HFF-Myc (cell line): ENCODE data around the gene NUP210.

Source experiments
- DNase-seq: peaks from one replicate; pipeline ENCODE4 v3.0.0-alpha.2; 2011; ENCODE audit warnings: low read depth; ENCODE audit errors: extremely low read depth
- H3K4me3 ChIP-seq: replicated peaks from 2 replicates; pipeline ENCODE4 v1.5.1; 2011; ENCODE audit warnings: low read depth, mild to moderate bottlenecking, control low read depth, low read length
- CTCF ChIP-seq: IDR thresholded peaks from 2 replicates; pipeline ENCODE4 v1.5.1; 2012; ENCODE audit warnings: mild to moderate bottlenecking, low read depth, low read length, control low read depth; ENCODE audit errors: missing control alignments

NUP210 gene

GRCh38 chr3:13427662-13428603 lies 7.8 kb upstream of the NUP210 start:
- TF ChIP-seq CTCF: no peak
- no peak overlapping the region for H3K4me3 ChIP-seq
- no peak for DNase-seq

DNA sequence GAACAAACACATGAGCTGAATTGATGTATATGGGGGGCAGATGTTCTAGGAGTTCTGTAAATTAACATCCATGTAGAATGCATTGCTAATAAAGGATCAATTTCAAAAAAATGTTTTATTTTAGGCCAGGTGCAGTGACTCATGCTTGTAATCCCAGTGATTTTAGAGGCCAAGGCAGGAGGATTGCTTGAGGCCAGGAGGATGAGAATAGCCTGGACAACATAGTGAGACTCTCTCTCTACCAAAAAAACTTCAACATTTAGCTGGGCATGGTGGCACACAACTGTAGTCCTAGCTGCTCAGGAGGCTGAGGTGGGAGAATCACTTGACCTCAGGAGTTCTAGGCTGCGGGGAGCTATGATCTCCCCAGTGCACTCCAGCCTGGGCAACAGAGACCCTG lies 6.5 kb upstream of the NUP210 start:
- no peak for DNase-seq
- no peak for TF ChIP-seq CTCF
- no peak overlapping the region for H3K4me3 ChIP-seq

DNA sequence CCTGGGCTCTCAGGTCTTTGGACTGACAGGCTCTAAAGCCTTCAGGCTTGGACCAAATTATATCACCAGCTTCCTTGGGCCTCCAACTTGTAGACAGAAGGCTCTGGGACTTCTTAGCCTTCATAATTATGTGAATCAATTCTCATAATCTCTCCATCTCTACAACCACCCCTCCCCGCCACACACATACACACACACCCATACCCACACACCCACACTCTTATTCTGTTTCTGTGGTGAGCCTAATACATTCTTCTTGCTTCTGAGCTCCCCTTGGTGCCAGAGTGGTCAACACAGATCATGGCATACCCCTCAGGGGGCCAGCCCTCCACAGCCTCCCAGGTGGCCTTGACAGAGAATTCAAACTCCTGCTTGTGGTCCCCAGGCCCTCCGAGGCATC lies 5.6 kb upstream of the NUP210 start:
- no peak for TF ChIP-seq CTCF
- no peak overlapping the region for H3K4me3 ChIP-seq
- DNase-seq: no peak

DNA sequence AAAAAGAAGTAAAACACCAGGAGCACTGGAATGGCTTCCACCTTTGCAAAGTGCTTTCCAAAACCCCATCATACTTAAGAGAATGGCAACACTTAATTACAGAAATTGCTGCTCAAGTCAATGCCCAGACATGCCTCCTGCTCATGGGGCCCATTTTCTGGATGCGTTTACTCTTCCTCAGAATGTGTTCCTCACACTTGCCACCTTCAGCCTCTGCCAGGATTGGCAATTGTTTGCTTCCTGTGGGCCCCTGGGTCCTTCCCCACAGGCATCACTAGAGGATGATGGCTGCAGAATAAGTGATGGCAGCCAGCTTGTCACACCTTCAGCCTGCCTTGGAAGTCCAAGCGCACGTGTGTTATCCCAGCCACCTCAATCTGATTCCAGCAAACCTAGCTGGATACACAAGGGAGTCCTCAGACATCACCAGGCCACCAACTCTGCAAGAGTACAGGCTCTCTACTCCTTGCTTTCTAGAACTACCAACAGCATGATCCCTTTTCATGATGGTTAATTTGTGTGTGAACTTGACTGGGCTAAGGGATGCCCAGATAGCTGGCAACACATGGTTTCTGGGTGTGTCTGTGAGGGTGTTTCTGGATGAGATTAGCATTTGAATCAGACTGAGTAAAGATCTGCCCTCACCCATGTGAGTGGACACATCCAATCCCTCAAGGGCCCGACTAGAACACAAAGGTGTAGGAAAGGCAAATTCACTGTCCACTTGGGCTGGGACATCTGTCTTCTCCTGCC lies 4.9 kb upstream of the NUP210 start:
- DNase-seq: no peak
- no peak for TF ChIP-seq CTCF
- no peak overlapping the region for H3K4me3 ChIP-seq

DNA sequence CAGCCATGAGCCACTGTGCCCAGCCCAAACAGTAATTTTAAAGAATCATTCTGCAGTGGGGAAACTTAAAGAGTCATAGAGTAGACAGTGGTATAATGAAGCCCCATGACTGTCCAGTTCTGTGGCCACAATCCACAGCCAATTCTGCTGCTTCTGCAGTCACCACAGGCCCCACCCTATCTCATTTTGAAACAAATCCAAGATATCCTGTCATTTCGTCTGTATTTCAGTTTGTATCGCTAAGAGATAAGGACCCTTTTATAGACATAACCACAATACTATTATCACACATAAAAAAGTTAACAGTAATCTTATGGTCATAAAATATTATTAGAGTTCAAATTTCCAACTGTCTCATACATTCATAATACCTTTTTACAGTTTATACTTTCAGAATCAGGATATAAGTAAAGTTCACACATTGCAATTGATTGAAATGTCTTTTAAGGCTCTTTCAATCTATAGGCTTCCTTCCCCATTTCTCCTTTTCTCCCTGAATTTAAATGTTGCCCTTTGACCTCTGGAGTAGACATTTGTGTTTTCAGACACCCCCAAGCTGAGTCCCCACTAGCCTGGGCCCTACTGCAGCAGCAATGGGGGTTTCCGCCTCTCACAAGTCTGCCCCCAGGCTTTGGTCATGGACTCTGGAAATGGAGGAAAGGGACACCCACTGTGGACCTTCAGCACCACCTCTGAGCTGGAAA lies 4.2 kb upstream of the NUP210 start:
- no peak for DNase-seq

More for the DNA sequence above, 4.2 kb upstream of the NUP210 start:
- H3K4me3 ChIP-seq: no peak overlapping the region
- no peak for TF ChIP-seq CTCF
